ENCODE measurements around the gene METTL6.

- TF ChIP-seq, protein P1, sequence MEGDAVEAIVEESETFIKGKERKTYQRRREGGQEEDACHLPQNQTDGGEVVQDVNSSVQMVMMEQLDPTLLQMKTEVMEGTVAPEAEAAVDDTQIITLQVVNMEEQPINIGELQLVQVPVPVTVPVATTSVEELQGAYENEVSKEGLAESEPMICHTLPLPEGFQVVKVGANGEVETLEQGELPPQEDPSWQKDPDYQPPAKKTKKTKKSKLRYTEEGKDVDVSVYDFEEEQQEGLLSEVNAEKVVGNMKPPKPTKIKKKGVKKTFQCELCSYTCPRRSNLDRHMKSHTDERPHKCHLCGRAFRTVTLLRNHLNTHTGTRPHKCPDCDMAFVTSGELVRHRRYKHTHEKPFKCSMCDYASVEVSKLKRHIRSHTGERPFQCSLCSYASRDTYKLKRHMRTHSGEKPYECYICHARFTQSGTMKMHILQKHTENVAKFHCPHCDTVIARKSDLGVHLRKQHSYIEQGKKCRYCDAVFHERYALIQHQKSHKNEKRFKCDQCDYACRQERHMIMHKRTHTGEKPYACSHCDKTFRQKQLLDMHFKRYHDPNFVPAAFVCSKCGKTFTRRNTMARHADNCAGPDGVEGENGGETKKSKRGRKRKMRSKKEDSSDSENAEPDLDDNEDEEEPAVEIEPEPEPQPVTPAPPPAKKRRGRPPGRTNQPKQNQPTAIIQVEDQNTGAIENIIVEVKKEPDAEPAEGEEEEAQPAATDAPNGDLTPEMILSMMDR (IDR thresholded peaks at IDR 0.05) = no peak
- TF ChIP-seq POLR2A (IDR thresholded peaks at IDR 0.05) = no peak
- no peak for TF ChIP-seq EP300 (IDR thresholded peaks at IDR 0.05; ENCODE audit: low read depth)
These were observed 17.6 kb downstream of the METTL6 start for GRCh38 chr3:15409774-15410173.
